T-helper 1 cell treated with Interleukin-12 subunit alpha and Interleukin-12 subunit beta and Interleukin-4 antibody, amounts not matched to agents 30 ng/mL and 1 ng/mL, for 36 hours (primary cell): ENCODE measurements around the gene BTLA. TPM values are rescaled to one million over a fixed set of nuclear protein-coding genes. Genes with fewer than 3 reads are reported as not detected.
"Not testable (repeated sequence)": the region's sequence is repeated elsewhere in the genome, so short reads cannot be mapped to it uniquely, and the experiment has no call there.

Experiments used
- intact Hi-C: fragments of 100-400 bp; cut with micrococcal nuclease; formaldehyde crosslinking; loops from one replicate; pipeline ENCODE4 v1.15.1; 2024
- total RNA-seq: library from RNA; stranded (reverse); gene quantifications from 2 replicates; pipeline ENCODE4 v1.2.3, GENCODE V29; 2022

Gene BTLA
- total RNA-seq, 1 donor from 2014 or later: 42.6 TPM

GRCh38 chr3:112459750-112460149 is 39.5 kb downstream of the BTLA start:
- intact Hi-C loops: loop anchor here (10.0 kb wide), 1 partner anchor 215 kb away; no protein-coding TSS in a partner anchor

- intact Hi-C loops: no loop called here
These were observed 43.1 kb downstream of the BTLA start for GRCh38 chr3:112456147-112456546.

DNA sequence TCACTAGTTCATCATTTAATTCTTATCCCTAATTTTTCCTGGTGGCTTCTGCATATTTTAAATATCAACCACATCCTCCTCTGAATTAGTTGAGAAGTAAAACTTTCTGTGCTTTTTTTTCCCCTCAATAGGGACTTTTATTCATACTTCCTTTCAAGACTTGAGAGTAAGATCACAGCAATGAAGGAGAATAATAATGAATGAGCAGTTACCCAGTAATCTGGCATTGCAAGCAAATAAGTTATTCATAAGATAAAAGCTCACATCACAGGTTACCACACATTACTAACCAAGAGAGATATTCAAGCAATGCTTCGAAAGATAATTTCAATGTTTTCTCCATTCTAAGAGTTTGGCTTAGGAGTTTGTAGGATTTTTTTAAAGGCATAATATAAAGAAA is 50.3 kb downstream of the BTLA start:
- intact Hi-C loops: no loop called here

GRCh38 chr3:112446343-112446742 is 52.9 kb downstream of the BTLA start:
- intact Hi-C loops: no loop called here

- intact Hi-C loops: no loop called here
These were observed 53.4 kb downstream of the BTLA start for GRCh38 chr3:112445839-112446238.

- intact Hi-C loops: loop anchor here (1.0 to 2.0 kb wide), 8 partner anchors 73 to 326 kb away; partner anchors contain the start of gene CD200
These were observed 61.9 kb downstream of the BTLA start for GRCh38 chr3:112437146-112438022.

GRCh38 chr3:112429960-112430359 is 69.3 kb downstream of the BTLA start:
- intact Hi-C loops: no loop called here

- intact Hi-C loops: no loop called here
These were observed 72.1 kb downstream of the BTLA start for GRCh38 chr3:112427123-112427522.

GRCh38 chr3:112425858-112426750 is 73.2 kb downstream of the BTLA start:
- intact Hi-C loops: no loop called here

DNA sequence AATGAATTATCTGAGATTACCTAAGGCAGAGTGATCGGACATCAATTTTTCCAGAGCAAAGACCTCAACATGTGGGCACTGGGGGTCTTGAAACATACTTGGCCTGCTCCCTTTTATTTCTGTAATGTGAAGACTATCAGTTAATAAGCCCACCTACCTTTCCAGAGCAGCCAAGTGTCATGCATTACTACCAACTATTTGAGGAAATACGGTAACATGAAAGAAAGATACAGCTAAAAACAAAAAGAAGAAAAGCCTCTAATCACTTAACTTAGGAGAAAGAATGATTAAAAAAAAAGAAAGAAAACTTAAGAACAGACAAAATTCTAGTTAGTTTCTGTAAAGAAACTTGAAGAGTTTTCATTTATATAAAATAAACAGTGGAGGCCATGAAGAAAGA is 73.9 kb downstream of the BTLA start:
- intact Hi-C loops: no loop called here

DNA sequence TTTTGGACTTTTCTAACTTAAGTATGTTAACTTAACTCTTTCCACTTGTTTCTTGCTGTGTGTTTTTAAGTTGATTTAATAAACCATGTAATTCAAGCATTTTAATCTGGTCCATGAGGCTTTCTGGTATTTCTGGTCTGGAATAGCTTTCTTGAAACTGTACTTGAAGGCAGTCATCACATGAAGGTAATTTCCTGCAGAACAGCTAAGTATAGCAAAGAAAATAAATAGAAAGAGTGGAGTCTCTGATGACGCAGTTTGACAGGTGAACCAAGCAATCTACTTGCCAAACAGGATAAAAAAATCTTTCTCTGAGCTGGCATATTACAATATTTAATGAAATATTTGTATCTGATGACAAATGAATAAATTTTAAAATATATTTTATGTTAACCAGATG is 74.9 kb downstream of the BTLA start:
- intact Hi-C loops: no loop called here

DNA sequence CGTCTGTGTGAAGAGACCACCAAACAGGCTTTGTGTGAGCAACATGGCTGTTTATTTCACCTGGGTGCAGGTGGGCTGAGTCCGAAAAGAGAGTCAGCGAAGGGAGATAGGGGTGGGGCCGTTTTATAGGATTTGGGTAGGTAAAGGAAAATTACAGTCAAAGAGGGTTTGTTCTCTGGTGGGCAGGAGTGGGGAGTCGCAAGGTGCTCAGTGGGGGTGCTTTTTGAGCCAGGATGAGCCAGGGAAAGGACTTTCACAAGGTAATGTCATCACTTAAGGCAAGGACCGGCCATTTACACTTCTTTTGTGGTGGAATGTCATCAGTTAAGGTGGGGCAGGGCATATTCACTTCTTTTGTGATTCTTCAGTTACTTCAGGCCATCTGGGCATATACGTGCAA is 76.4 kb downstream of the BTLA start:
- intact Hi-C loops: not testable (repeated sequence)

DNA sequence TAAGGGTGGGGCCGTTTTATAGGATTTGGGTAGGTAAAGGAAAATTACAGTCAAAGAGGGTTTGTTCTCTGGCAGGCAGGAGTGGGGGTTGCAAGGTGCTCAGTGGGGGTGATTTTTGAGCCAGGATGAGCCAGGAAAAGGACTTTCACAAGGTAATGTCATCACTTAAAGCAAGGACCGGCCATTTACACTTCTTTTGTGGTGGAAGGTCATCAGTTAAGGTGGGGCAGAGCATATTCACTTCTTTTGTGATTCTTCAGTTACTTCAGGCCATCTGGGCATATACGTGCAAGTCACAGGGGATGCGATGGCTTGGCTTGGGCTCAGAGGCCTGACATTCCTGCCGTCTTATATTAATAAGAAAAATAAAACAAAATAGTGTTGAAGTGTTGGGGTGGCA is 80.7 kb downstream of the BTLA start:
- intact Hi-C loops: not testable (repeated sequence)

GRCh38 chr3:112417696-112418318 is 81.5 kb downstream of the BTLA start:
- intact Hi-C loops: no loop called here

- intact Hi-C loops: no loop called here
These were observed 82.7 kb downstream of the BTLA start for GRCh38 chr3:112416391-112417212.

DNA sequence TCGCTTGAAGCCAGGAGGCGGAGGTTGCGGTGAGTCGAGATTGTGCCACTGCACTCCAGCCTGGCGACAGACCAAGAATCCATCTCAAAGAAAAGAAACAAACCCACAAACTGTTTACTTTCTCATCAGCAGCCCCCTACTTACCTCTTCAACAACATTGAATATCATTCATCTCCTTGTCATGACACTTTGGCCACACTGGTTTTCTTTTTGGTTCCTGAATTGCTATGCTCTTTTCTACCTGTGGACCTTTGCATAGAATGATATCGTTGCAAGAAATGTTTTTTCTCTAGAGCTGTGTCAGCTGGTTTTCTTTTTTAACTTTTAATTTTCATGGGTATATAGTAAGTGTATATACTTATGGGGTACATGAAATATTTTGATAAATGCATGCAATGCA is 83.9 kb downstream of the BTLA start:
- intact Hi-C loops: no loop called here

Other genes with a start within 250 kb of the BTLA start
- not detected in 2 replicates for gene SLC9C1, start 205.3 kb downstream of the BTLA start, total RNA-seq
- gene CD200, start 166.3 kb downstream of the BTLA start, total RNA-seq: 14.0 and 14.8 TPM in 2 replicates
- 59.5 and 62.9 TPM in 2 replicates for gene ATG3, start 62.5 kb upstream of the BTLA start, total RNA-seq
- 19.8 and 22.4 TPM in 2 replicates for gene SLC35A5, start 62.6 kb upstream of the BTLA start, total RNA-seq
- gene CCDC80, start 141.7 kb upstream of the BTLA start, total RNA-seq: 0.25 and 0.44 TPM in 2 replicates